Effector CD8-positive, alpha-beta T cell (primary cell): ENCODE results near the gene ZNF511.

Experiments used
- DNase-seq: peaks from one replicate; lab custom pipeline; 2025; lab: John Stamatoyannopoulos, UW

Gene ZNF511

DNA sequence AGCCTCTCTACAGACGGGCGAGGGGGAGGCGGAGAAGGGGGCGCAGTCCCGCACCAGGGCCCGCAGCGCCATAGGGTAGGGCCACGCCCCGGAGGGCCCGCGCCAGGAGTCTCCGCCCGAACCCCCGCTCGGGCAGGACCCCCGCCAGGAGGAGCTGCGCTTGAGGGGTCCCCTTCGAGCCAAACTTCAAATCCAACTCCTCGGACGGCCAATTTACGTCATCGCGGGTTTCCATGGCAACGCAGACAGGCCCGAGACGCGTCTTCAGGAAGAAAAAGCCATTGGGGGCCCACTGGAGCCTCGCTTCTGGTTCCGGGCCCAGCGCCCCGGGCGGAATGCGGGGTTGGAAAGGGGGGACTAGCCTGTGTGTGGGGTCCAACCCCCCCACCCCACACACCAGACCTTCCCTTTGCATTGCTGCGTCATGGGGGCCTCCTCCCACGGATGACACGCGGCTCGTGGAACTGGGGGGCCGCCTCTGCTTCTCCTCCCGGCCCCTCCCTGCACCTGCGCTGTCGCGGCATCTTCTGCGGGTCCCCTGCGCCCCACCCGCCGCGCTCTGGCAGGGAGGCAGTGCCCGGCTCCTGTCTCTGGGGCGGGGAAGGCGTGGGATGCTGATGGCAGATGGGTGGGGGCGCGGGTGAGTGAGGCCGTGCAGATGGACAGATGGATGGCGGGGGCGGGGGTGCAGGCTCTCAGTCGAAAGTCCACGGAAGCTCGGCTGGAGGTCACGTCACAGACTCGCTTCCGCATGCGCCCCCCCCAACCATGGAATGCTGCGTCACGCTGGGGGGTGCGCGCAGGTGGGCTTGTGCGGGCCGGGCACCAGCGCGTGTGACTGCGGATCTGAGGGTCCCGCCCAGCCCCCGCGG lies 26.8 kb downstream of the ZNF511 start:
- DNase-seq: peak; percentile 86

DNA sequence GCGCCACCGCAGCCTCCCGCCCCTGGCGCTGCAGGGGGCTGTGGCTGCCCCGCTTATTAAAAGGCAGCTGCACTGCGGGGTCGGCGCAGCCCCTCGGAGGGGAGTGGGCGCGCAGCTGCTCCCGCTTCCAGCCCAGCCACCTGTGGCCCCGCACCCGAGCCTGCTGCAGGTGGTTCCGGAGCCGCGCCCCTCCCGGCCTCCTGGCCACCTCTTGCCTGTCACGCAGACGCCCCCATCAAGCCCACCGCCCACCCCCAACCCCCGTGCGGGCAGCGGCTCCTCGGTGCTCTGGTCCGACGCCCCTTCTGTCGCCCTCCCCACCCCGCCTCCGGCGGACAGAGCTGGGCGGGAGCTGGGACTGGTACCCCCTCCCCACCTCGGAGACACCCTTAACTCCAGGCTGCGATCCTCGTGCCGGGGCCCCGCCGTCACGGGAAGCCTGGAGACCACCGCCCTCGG lies 27.4 kb downstream of the ZNF511 start:
- no peak for DNase-seq

DNA sequence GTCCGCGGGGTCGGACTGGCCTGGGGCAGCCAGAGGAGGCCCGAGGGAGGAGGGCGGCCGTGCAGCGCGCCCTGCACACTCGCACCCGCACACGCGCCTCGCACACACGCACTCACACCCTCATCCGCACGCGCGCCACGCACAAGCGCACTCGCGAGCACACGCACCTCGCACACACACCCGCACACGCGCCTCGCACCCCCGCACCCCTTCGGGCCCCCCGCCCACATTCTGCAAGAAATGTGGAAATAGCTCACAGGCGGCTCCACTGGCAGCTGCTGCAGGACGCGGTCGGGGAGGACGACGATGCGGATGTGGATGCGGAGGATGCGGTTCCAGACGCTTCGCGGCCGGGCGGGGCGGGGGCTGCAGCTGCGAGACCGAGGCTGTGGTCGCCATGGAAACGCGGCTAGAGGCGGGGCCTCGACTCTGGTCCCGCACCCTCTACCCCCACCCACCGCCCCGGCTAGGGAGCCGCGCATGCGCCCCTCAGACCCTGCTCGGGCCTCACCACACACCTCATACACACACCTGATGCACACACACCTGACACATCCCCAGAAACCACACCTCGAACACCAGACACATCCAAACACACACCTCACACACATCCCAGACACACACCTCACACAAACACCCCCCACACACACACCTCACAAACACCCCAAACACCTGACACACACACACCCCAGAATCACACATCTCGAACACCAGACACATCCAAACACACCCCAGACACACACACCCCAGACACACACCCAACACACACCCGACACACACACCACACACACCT lies 28.1 kb downstream of the ZNF511 start, which contains the start of gene CALY:
Gene CALY (minus strand): TSS at position 320 of the 793 bp plus-strand sequence. CDS start 7,907 bp downstream, outside the sequence.
- peak; percentile 72 for DNase-seq

DNA sequence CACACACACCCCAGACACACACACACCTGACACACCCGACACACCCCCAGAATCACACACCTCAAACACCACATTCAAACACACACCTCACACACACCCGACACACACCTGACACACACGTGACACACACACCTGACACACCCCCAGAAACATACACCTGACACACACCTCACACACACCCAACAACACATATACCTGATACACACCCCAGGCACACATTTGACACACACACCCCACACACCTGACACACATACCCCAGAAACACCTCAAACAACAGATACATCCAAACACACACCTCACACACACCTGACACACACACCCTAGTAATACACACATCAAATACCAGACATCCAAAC lies 28.6 kb downstream of the ZNF511 start:
- no peak for DNase-seq

DNA sequence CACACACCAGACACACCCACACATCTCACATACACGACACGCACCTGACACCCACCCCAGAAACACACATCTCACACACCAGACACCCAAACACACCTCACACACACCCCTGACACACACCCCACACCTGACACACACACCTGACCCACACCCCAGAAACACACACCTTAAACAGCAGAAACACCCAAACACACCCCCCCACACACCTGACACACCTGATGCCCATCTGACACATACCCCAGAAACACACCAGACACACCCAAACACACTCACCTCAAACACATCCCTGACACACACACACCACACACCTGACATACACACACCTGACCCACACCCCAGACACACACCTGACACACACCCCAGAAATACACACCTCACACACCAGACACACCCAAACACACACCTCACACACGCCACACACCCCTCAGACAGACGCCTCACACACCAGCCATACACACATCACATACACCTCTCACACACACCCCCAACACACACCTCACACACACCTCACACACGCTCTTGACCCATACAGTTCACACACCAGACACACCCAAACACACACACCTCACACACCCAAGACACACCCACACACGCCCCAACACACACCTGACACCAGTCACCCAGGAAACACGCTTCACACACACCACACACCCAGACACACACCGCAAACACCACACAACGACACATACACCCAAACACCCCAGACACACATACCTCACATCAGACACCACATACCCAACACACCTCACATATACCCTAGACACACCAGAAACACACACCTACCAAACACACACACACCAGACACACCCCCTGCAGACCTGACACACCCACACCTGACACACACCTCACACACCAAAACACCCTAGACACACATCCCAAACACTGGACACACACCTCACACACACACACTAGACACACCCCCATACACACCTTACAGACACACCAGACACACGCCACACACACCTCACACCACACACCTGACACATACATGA lies 29.7 kb downstream of the ZNF511 start:
- DNase-seq: no peak

DNA sequence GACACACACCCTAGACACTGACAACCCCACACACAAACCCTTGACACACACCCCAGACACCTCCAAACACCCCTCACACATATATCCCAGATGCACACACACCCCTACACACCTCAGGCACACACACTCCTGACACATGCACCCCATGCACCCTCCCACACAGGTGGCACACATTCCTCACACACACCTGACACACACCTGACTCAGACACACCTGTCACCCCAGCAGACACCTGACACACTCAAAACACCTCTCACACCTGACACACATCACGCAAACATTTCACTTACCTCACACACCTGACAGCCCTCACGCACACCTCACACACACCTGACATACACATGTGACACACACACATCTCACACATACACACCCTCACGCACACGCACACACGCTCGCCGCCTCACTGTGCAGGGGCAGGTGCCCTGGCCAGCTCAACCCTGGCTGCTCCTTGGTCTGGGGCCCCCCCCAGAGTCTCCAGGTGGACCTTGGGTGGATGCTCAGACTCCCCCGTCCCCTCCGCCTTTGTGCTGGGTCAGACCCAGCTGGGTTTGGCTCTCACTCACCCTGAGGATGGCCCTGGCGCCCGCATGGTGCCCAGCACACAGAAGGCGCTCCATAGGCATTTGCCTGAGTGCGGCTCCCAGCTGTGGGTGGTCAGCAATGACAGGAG lies 31.1 kb downstream of the ZNF511 start:
- no peak for DNase-seq

DNA sequence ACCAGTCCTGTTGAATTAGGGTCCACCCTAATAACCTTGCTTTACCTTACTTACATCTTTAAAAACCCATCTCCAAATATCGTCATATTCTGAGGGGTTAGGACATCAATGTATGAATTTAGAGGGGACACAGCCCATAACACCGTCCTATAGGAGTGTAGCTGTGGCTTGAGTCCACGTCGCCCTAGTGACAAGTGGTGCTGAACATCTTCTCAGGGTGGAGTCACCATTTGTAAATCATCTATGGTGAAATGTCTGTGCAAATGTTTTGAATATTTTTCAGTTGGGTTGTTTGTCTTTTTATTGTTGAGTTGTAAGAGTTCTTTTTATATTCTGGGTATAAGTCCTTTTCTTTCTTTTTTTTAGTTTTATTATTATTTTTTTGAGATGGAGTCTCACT lies 33.3 kb downstream of the ZNF511 start:
- no peak for DNase-seq

DNA sequence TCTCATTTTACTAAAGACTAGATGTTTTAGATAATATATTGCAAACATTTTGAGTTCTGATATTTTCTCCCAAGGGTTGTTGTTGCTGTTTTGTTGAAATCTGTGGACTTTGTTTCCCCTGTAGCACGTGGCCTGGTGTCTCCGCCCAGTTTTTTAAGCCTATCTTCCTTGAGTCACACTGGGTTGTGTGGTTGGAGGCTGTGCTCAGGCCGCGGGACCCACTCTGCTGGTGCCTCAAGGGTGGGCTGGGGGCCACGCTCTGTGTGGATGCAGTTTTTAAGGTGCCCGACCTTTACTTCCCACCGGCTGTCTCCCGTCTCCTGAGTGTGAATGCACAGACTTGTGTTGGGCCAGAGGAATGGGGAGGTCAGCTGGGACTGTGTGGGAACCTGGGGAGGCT lies 34.2 kb downstream of the ZNF511 start:
- no peak for DNase-seq

DNA sequence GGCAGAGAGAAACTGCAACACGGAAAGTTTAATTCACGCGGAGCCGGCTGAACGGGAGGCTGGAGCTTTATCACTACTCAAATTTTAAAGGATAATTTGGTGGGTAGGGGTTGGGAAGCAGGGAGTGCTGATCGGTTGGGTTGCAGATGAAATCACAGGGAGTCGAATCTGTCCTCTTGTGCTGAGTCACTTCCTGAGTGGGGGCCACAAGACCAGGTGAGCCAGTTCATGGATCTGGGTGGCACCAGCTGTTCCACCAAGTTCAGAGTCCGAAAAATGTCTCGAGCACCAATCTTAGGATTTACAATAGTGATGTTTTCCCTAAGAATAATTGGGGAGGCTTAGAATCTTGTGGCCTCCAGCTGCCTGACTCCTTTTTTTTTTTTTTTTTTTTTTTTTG lies 34.8 kb downstream of the ZNF511 start:
- no peak for DNase-seq

DNA sequence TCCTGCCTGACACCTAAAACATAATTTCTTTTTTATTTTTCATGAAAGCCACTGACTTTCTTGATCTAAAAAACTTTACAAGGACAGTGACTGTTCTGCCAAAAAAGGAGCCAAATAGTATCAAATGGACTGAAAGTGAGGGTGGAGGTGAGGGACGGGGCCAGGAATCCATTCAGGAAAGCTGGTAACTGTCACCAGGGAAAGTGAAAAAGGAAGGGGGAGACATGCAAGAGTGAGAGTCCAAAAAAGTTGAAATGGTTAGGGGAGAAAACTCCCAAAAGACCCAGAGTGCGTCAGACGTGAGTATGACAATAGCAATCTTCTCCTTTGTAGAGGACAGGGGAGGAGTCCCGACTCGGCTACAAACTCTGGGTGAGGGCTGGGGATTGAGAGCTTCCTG lies 35.5 kb downstream of the ZNF511 start:
- DNase-seq: no peak

DNA sequence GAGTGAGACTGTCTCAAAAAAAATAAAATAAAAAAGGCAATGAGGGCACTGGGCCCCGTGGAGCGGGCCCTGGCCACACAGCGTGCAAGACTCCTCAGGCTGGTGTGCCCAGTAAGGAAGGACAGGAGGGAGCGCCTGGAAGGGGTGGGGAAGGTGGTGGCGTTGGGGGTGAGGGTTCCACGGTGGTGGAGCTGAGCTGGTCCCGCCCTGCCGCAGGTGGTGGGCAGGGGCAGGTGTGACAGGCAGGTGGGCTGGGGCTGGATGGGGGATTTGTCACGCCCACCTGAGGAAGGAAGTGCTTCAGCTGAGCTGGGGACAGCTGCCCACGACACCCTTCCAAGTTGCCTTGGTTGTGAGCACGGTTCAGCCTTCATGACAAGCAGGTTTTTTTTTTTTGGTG lies 37.7 kb downstream of the ZNF511 start:
- no peak for DNase-seq

DNA sequence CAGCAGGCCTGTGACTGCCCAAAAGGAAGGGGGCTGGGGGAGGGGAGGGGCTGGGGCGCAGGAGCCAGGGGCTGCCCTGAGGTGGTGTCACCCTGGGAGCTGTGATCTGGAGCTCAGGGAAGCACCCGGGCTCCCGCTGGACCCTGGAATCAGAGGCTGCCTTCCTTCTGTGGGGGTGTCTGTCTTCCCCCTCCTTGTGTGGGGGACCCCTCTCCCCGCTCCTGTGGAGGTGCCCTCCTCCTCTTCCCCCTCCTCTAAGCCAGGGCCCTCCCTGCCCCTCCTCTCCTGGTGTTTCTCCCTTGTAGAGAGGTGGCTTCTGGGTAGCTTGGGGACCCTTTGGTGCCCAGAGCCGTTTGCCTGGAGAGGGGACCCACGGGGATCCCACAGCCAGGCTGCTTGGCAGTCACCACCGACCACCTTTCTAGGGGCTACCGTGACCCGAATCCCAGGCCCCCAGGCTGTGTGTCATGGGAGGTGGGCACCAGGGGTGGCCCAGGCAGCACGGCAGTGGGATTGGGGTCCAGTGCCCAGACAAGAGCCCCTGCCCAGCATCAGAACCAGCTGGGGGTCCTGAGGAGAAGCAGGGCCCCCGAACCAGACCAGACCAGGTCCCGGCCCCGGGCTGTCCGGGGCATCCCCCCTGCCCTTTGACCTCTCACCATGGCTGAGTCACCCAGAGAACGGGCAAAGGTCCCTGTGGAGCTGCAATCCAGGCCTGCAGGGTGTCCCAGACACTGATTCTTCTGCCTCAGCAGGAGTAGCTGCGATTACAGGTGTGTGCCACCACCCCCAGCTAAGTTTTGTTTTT lies 39.2 kb downstream of the ZNF511 start:
- DNase-seq: no peak

DNA sequence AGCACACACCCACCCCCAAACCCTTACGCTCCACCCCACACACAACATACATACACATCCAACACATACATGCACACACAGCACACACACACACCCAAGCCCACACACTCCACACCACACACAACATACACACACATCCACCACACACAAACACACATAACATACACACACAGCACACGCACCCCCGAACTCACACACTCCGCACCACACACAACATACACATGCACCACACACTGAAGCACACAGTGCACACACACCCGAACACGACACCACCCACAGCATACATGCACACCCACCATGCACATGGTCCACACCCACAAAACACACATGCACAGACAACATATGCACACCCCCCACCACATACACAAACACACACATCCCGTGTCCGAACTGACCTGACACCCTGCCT lies 40.5 kb downstream of the ZNF511 start:
- DNase-seq: no peak

DNA sequence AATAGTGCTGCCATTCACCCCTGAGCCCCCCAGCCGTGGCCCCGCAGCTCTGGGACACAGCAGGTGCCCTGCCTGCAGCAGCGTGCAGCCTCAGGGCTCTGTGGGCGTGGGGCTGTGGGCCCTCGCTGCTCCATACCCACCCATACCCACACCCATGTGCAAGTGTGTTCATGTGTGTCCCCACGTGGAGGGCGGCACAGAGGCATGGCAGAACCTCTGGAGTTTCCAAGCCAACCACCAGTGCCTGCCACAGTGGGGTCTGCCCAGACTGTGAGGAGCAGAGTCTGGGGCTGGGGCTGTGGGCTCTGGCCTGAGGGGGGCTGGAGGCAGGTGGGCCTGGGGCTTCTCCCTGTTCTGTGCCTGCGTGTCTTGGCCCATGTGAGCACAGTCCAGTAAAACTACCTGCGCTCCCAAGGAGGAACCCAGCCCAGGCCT lies 40.9 kb downstream of the ZNF511 start:
- DNase-seq: no peak

DNA sequence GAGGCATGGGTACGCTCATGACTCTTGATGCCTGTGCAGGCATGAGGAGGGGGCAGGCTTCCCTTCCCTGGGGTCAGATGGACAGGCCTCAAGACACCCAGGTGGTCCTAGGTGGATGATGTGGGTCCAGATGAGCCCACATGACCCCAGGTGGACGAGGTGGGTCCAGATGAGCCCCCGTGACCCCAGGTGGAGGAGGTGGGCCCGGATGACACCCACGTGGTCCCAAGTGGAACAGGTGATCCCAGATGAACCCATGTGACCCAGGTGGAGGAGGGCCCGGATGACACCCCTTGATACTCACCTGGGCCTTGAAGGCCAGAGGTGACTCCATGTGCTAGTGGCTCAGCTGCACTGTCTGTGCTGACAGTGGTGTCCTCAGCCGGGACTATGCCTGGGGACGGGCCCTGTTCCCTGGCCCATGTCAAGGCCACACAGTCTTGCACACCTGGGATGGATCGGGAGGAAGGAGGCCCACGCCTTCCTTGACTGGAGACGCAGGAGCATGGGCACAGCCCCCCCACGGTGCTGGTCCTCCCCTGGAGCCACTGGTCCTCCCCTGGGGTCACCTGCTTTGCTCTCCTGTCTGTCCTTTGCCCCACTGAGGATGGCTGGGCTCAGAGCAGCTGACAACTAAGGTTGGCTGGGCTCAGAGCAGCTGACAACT lies 41.7 kb downstream of the ZNF511 start:
- DNase-seq: no peak

DNA sequence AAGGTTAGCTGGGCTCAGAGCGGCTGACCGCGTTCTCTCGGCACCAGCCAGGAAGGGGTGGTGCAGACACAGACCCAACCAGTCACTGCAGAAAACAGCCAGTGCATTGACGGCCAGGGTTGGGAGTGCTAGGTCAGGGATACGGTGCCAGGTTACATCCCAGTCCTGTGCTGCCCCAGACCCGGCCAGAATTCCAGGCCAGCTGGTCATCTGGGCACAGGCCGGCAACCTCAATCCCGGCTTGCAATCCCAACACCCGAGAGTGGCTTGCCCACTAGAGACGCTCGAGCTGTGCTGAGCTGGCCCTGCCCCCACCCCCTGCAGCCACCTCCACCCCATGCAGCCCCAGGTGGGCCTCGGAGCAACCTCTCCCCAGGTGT lies 42.2 kb downstream of the ZNF511 start:
- no peak for DNase-seq

DNA sequence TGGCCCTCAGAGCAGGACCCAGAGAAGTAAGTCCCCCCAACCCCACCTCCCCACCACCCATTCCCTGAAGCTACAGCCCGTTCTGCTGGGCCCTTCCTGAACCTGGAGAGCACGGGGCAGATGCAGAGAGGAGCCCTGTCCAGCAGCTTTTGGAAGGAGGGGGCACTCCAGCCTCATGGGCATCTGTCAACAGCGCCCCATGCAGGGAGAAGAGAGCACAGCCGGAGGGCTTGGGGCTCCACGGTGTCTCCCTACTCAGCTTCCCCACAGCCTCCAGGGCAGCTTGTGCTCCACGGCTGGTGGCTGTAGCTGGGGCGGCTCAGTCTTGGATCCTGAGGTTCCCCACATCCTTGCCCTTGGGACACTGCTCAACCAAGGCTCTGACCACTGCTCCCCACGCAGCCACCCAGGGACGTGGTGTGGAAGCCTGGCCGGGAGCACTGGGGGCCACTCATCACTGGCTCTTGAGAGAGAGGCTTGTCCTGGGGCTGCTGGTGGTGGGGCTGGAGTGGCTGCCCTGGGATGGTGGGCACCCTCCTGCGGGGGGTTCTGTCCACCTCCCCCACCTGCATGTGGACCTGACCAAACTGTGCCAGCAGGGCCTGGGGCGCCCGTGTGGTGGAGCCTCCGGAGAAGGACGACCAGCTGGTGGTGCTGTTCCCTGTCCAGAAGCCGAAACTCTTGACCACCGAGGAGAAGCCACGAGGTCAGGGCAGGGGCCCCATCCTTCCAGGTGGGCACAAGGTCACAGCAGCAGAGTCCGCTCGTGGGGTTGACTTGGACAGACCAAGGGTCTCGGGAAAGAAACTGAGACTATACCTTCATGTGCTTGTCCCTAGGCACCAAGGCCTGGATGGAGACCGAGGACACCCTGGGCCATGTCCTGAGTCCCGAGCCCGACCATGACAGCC lies 42.9 kb downstream of the ZNF511 start:
- DNase-seq: no peak

DNA sequence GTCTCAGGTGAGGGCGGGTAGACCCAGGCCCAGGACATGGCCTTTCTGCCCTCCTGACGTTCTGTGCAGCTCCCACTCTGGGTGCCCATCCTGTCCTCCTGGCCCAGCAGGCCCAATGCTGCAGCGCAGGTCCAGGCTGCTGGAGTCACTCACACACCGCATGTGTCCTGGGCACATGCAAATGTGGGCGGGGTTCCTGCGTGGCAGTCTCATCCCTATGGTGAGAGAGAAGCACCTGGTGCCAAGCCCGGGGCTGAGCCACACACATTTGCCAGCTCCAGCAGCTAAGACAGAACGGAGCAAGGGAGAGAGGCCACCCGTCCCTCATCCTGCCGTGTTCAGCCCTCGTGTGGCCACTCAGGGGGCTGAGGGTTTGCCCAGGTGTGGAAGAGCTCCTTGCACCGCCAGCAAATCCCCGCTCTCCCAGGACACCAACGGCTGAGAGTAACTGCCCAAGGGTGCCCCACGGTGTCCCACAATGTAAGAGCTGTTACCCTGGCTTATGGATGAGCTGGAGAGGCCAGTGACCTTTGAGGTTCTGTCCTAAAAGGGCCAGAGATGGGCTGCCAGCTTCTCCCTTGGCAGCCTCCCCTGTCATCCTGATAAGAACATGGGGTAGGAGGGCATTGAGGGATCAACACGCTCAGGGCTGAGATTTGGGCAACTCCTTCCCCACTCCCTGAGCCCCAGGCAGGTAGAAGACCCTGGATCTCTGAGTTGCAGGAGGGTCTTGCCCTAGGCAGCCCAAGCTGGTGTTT lies 44.7 kb downstream of the ZNF511 start:
- DNase-seq: no peak
